Left cardiac atrium (tissue), 4 donors: ENCODE data around the gene GAB2. TPM values are rescaled to one million over a fixed set of nuclear protein-coding genes. Genes with fewer than 3 reads are reported as not detected.

ENCODE experiments used
- ATAC-seq, 2 donors: fragments of 200-7000 bp; cut with Tn5 transposase; one replicate each; pipeline ENCODE4 v1.9.1; 2020; ENCODE audit warnings: mild to moderate bottlenecking in 2 of 2, moderate library complexity in 2 of 2
- DNase-seq: peaks from one replicate; pipeline ENCODE4 v3.0.0-alpha.2; 2020
- intact Hi-C, 2 donors: fragments of 100-400 bp; cut with DNase I; formaldehyde crosslinking; loops; one replicate each; pipeline versions ENCODE4 v1.14.1 to v1.15.1; 2022 to 2023
- total RNA-seq, 2 donors: library from RNA; stranded (reverse); fragmentation: NEBNext Ultra II Directional; extraction: Animal tissue kit (Norgen Biotek cat#: 25700); gene quantifications; one replicate each; pipeline ENCODE4 v1.2.1, GENCODE V29; 2021
- donor health status: DM: no; HTN: yes; CAD: no.
- donor health status: DM: no; HTN: yes; CAD: no; lungs with severe emphysema.
- donor health status: DM: yes; HTN: yes; CAD: no.
- donor health status: Dilated cardiomyopathy.

GAB2 gene
- total RNA-seq, 2 donors from 2014 or later: 24.2 to 31.7 TPM

DNA sequence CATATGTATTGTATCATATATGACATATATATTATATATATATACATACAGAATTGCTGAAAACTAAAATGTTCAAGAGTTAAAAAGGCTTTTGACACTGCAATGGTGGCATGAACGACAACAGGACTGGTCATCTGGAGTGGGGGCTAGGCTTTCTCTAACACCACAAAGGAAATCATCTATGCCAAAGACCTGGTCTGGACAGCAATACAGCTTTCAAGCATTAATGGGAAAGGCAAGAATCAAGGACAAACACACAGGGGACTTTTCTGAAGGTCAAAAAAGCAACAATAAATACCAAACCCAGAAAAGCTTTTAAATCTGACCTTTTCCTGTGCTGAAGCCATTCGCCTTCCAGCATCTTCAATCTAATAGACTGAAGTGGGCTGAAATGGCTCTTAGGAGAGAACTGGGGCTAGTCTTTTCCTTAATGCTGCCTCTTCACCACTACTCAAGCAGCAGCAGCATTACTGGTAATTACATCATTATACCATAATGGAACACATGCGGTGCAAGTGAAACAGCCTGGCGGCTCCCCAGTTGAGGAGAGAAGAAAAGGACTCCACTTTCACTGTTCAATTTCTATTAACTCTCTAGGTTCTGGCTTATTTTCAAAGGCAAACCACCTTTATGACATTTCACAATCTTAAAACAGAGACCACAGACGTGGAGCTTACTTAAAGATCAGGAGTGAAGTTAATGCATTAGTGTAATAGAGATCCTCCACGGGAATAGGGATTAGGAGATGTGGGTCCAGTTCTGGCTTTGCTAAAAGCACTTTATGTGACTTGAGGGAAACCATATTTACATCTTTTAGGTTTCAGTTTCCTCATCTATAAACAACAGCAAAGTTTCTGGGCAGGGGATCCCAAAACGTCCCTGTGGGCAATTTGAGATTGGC lies 63.0 kb downstream of the GAB2 start:
- no peak for ATAC-seq
- intact Hi-C loops: loop anchor here in 1 of 2 donors (5.0 to 10.0 kb wide), 2 partner anchors 60 to 97 kb away; partner anchors contain the start of gene GAB2
- no peak for DNase-seq

DNA sequence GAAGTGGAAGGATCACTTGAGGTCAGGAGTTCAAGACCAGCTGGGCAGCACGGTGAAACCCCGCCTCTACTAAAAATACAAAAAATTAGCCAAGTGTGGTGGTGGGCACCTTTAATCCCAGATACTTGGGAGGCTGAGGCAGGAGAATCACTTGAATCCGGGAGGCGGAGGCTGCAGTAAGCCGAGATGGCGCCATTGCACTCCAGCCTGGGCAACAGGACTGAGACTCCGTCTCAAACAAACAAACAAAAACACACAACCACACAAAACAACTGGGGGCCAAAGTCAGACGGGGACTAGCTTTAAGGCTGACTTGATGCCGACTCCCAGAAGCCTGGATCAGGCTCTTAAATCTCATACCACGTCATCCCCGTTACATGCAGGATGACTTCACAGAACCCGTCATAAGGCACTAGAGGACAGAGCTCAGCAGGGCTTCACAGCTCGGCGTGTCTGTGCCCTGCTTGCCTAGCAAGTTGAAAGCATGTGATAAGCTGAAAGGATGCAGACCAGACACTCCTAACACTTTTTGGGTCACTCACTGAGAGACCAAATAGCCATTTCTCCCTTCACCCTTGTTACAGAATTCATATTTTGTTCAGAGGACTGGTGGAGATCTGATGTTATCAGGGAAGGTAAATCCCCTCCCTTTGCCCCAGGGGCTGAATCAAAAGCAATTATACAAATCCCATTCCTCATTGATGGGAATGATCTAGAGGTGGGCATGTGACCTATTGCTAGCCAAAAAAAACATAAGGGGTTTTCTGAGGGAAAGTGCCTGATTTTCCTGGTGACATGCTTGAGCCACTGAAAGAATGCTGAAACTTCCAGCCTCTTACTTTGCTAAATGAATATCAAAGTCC lies 65.4 kb downstream of the GAB2 start:
- no peak for DNase-seq
- intact Hi-C loops: loop anchor here in 1 of 2 donors (5.0 to 10.0 kb wide), 2 partner anchors 63 to 95 kb away; partner anchors contain the start of gene GAB2
- peak in 1 of 2 donors; percentile 38 for ATAC-seq

- intact Hi-C loops: loop anchor here in 1 of 2 donors (5.0 to 10.0 kb wide), 2 partner anchors 64 to 94 kb away; partner anchors contain the start of gene GAB2
- DNase-seq (no peak), ATAC-seq (peak in 1 of 2 donors; percentile 2)
Observed at GRCh38 chr11:78351193-78351592, 66.4 kb downstream of the GAB2 start.

GRCh38 chr11:78350646-78351165 lies 66.9 kb downstream of the GAB2 start:
- ATAC-seq (peak; percentile 70 to 75), DNase-seq (no peak)
- intact Hi-C loops: loop anchor here in 1 of 2 donors (5.0 to 10.0 kb wide), 2 partner anchors 64 to 93 kb away; partner anchors contain the start of gene GAB2

- DNase-seq: no peak
- intact Hi-C loops: loop anchor here in 1 of 2 donors (5.0 to 10.0 kb wide), 2 partner anchors 65 to 93 kb away; partner anchors contain the start of gene GAB2
- peak in 1 of 2 donors; percentile 60 for ATAC-seq
Observed at GRCh38 chr11:78350091-78350645, 67.5 kb downstream of the GAB2 start.

- DNase-seq: no peak
- intact Hi-C loops: loop anchor here in 1 of 2 donors (5.0 to 10.0 kb wide), 2 partner anchors 65 to 92 kb away; partner anchors contain the start of gene GAB2
- ATAC-seq: peak in 1 of 2 donors; percentile 30
Observed at GRCh38 chr11:78349624-78350023, 68.0 kb downstream of the GAB2 start.

- DNase-seq (no peak), ATAC-seq (no peak)
- intact Hi-C loops: no loop called here
Observed at GRCh38 chr11:78349114-78349513, 68.5 kb downstream of the GAB2 start.

DNA sequence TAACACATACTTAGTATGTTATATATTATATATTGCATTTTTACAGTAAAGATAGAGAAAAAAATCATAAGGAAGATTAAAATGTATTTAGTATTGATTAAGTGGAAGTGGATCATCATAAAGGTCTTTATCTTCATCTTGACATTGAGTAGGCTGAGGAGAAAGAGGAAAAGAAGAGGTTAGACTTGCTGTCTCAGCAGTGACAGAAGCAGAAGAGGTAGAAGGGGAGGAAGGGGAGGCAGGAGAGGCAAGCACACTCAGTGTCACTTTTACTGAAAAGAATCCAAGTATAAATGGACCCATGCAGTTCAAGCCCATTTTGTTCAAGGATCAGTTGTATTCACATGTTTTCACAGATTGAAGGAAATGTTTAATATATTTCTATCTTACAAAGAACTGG lies 69.7 kb downstream of the GAB2 start:
- DNase-seq (no peak), ATAC-seq (no peak)
- intact Hi-C loops: no loop called here

DNA sequence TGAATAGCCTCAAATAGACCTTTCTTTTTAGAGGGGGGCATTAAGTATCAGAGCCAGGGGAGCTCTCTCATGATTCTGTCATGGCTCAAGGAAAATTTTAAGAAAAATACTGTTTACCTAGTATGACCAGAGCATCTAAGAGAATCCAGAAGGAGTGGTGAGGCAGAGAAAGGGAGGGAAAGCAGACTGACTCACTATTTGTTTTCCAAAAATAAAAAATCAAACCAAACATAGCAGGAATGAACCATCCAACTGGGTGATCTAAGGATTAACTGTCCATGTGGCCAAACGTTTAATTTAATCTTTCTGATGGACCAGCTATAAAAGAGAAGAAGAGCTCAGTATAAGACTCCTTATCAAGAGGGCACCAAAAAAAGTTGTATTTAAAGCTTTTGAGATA lies 70.8 kb downstream of the GAB2 start:
- ATAC-seq (no peak), DNase-seq (no peak)
- intact Hi-C loops: no loop called here

DNA sequence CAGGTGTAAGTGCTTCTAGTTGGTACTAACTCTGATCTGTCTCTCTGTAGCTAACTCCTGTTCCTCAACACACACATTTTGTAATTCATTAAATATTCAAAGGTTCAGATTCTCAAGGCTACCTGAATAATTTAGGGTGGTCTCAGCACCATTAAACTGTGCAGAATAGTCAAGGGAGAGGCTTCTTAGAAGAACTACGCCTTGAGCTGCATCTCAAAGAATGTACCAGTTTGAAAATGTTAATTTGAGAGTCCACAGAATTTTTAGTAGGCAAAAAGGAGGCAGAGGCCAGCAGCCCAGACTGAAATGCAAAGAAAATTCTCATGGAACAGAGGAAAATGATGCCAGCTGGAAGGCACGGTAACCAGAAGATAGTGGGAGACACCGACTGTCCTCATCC lies 72.2 kb downstream of the GAB2 start:
- ATAC-seq: no peak
- intact Hi-C loops: no loop called here
- no peak for DNase-seq

- intact Hi-C loops: no loop called here
- ATAC-seq: no peak
- DNase-seq: no peak
Observed at GRCh38 chr11:78344676-78345075, 72.9 kb downstream of the GAB2 start.

DNA sequence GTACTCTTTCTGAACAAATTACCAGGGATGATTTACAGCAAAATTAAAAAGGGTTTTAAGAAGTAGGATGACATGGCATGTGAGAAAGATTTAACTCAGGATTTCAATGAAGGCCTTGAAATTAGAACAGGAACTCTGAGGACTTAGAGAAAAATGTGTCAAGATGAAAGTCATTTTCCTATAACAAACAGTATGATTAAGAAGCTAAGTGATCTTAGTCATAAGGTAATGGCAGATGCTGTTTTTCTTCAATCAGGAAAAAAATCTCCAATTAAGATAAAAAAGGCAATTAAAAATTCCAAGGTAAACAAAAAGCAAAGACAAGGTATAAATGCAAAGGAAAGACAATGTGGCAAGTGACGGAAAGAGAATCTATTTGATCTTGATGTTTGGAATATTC lies 73.5 kb downstream of the GAB2 start:
- no peak for ATAC-seq
- intact Hi-C loops: no loop called here
- DNase-seq: no peak

GRCh38 chr11:78343303-78343702 lies 74.3 kb downstream of the GAB2 start:
- no peak for ATAC-seq
- intact Hi-C loops: no loop called here
- DNase-seq: no peak

- intact Hi-C loops: no loop called here
- no peak for DNase-seq
Observed at GRCh38 chr11:78341841-78342240, 75.8 kb downstream of the GAB2 start.

GRCh38 chr11:78340530-78340929 lies 77.1 kb downstream of the GAB2 start:
- intact Hi-C loops: no loop called here
- DNase-seq: no peak
- no peak for ATAC-seq

More at GRCh38 chr11:78341841-78342240, 75.8 kb downstream of the GAB2 start:
- no peak for ATAC-seq

DNA sequence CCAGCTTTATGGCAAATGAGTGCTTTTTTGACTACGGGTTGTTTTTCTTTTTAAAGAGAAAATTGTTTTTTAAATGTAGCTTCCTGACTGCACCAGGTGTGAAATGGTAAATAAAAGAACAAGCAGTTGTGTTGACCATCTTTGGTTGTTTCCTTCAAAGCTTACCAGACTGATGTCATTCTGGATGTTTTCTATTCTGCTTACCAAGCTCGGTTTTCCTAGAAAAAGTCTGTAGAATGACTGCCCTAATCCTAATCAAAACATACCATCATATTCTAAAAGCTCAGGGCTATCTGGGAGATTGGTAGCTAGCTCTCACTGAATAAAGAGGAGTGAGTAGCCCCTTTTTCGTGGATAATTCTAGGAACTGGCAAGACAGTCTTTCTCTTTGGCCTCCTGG lies 77.7 kb downstream of the GAB2 start:
- DNase-seq (no peak), ATAC-seq (no peak)
- intact Hi-C loops: no loop called here

- intact Hi-C loops: no loop called here
- DNase-seq (no peak), ATAC-seq (no peak)
Observed at GRCh38 chr11:78339483-78339882, 78.1 kb downstream of the GAB2 start.

- no peak for DNase-seq
- intact Hi-C loops: no loop called here
- no peak for ATAC-seq
Observed at GRCh38 chr11:78338702-78339101, 78.9 kb downstream of the GAB2 start.

DNA sequence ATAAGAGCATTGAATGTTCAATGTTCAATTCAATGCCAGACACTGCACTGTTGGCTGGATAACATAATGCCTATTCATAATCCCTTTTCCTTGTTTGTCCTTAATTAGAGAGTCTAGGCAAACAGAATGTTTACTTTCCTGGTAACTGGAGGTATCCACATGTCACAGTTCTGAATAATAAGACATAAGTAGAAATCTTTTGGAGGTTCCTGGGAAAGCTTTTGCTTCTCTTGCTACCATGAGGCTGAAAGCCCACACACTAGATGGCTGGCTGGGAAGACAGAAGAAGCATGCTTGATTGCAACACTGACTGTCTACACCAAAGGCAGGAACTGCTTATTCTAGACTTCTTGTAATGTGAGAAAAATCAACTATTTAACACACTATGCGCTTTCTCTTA lies 79.5 kb downstream of the GAB2 start:
- ATAC-seq (peak in 1 of 2 donors; percentile 25), DNase-seq (no peak)
- intact Hi-C loops: no loop called here
